ENCODE data around the gene RFT1. TPM values are rescaled to one million over a fixed set of nuclear protein-coding genes. Genes with fewer than 3 reads are reported as not detected.

The RFT1 gene
- total RNA-seq, 2 experiments from 2014 or later = 49.3 to 50.7 TPM

DNA sequence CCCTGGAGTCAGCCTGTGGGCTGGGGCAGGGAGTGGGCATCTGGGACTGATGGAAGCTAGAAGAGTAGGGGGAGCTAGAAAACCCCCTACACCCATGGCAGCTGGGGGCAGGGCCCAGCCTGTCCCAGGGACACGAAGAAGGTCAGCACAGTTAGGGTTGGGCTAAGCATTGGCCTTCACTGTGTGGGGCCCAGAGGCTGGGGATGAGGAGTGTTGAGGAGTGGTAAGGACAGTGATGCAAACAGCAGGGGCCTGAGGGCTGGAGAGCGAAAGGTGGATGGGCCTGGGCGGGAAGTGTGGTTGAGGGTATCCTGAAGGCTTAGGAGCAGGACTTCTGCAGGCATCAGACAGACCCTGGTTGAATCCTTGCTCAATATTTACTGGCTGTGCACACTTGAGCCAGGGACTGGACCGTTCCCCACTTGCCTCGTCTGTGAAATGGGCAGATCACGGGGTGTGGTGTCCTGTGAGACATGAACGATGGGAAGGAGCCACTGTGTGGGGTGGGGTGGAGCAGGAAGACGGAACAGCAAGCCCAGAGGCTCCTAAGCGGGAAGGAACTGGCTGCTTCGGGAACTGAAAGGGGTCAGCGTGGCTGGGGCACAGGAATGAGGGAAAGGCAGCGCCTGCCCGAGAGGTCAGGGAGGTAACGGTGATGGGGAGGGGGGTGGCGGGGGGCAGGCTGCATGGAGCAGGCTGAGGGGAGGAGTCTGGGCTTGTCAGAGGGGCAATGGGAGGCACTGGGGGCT lies 38.1 kb upstream of the RFT1 start:
- H3K36me3 Mint-ChIP-seq = no peaks in the 10 kb centered on the region
- no peak for DNase-seq
- H3K27me3 Mint-ChIP-seq = no peaks in the 10 kb centered on the region
- H3K4me3 Mint-ChIP-seq = no peak overlapping the region
- peaks cover 22% of the 10 kb centered on the region for H3K4me1 Mint-ChIP-seq
- H3K27ac Mint-ChIP-seq = no peak overlapping the region
- no peaks in the 10 kb centered on the region for H3K9me3 Mint-ChIP-seq

DNA sequence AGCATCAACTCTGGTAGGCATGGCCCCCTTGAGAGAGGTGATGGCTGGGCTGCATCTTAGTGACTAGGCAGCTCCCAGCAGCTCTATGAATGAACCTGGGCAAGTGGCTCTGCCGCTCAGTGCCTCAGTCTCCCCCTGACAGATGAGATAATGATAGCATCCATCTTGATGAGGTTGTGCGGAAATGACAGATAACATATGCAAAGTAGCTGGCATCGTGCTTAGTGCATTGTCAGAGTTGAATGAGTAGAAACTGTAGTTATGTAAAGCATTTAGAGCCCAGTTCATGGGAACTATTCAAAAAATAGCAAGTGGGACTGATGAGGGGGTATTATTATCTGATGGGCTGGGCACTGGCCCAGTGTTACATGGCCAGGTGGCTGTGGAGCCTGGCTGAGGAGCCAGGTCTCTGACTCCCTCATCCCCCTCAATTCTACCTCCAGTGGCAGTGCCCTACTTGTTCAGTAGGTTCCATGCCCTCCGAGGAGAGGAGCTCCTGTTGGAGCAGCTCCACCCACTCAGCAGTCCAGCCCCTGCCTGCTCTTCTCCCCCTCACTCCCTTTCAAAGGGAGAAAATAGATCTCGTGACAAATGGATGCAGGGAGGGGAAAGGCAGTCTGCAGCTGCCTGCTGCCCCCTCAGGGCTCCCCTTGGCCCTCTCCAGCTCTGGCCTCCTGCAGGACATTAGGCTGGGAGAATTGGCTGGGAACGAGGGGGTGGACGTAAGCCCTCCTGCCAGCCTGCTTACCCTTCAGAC lies 37.4 kb upstream of the RFT1 start:
- DNase-seq = no peak
- H3K9me3 Mint-ChIP-seq = no peaks in the 10 kb centered on the region
- no peaks in the 10 kb centered on the region for H3K36me3 Mint-ChIP-seq
- H3K27me3 Mint-ChIP-seq = no peaks in the 10 kb centered on the region
- H3K27ac Mint-ChIP-seq = no peak overlapping the region
- H3K4me1 Mint-ChIP-seq = peaks cover 29% of the 10 kb centered on the region
- no peak overlapping the region for H3K4me3 Mint-ChIP-seq

DNA sequence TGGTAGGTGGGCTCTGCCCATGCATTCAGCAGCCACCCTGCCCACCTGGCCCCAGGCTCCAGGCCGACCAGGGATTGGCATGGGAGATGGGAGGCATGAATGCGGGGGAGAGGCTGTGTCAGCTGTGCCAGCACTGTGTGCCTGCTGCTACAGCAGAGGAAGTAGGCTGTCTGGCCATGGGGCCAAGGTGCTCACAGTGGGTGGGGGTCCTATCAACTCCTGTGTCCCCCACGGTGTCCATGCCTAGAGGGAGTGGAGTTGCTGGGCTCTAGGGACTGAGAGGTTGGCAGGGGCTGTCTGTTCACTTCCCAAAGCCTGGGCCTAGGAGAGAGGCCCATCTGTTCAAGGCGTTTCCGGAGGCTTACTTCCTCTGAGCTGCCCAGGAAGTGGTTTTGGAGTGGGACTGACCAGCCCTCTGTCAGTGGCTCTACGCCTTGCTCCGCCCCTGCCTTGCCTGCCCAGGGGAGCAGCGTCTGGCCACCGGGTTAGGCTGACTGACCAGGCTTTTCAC lies 36.6 kb upstream of the RFT1 start:
- Mint-ChIP-seq H3K27me3 (no peaks in the 10 kb centered on the region), H3K4me1 (peaks cover 34% of the 10 kb centered on the region), H3K9me3 (no peaks in the 10 kb centered on the region), H3K27ac (no peak overlapping the region), H3K36me3 (peaks cover 2% of the 10 kb centered on the region), H3K4me3 (no peak overlapping the region)
- DNase-seq = no peak

DNA sequence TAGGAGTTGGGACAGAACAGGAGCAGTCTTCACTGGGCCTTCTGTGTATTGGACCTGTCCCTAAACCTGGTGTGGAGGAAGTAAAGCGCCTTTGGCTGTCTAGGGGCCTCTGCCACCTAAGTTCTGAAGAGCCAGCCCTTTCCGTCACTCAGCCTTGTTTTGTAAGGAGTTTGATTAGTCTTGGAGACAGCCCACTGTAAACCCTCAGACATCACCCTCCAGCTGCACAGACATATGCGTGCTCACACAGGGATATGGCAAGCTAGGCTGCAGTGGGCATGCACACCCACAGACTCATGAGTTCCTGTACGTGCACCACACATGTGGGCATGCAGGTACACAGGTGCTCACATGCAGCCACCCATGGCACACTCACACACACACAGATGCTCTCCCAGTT lies 36.0 kb upstream of the RFT1 start:
- H3K27ac Mint-ChIP-seq = no peak overlapping the region
- H3K27me3 Mint-ChIP-seq = no peaks in the 10 kb centered on the region
- no peak for DNase-seq
- no peak overlapping the region for H3K4me3 Mint-ChIP-seq
- H3K36me3 Mint-ChIP-seq = peaks cover 2% of the 10 kb centered on the region
- peaks cover 34% of the 10 kb centered on the region for H3K4me1 Mint-ChIP-seq
- no peaks in the 10 kb centered on the region for H3K9me3 Mint-ChIP-seq

DNA sequence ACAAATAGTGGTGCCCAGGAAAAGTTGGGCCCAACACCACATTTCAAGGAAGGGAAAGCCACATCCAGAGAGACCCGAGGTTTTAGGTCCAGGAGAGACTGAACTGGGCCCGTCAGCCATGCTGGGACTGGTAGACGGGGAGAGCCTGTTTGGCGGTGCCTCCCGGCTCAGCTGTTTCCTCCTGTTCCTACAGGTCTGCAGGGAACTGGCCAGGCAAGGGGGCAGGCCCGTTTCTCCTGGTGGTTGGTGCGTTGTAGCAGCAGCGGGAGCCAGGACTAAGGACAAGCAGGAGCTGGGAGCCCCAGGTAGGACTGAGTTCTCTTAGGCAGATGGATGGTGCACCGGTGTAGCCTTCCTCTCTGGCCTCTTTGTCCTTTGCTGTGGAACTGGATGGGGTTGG lies 34.7 kb upstream of the RFT1 start:
- Mint-ChIP-seq H3K27me3 (peaks cover 3% of the 10 kb centered on the region), H3K27ac (no peak overlapping the region), H3K4me3 (no peak overlapping the region), H3K9me3 (no peaks in the 10 kb centered on the region), H3K36me3 (peaks cover 2% of the 10 kb centered on the region), H3K4me1 (peaks cover 31% of the 10 kb centered on the region)
- DNase-seq = no peak

DNA sequence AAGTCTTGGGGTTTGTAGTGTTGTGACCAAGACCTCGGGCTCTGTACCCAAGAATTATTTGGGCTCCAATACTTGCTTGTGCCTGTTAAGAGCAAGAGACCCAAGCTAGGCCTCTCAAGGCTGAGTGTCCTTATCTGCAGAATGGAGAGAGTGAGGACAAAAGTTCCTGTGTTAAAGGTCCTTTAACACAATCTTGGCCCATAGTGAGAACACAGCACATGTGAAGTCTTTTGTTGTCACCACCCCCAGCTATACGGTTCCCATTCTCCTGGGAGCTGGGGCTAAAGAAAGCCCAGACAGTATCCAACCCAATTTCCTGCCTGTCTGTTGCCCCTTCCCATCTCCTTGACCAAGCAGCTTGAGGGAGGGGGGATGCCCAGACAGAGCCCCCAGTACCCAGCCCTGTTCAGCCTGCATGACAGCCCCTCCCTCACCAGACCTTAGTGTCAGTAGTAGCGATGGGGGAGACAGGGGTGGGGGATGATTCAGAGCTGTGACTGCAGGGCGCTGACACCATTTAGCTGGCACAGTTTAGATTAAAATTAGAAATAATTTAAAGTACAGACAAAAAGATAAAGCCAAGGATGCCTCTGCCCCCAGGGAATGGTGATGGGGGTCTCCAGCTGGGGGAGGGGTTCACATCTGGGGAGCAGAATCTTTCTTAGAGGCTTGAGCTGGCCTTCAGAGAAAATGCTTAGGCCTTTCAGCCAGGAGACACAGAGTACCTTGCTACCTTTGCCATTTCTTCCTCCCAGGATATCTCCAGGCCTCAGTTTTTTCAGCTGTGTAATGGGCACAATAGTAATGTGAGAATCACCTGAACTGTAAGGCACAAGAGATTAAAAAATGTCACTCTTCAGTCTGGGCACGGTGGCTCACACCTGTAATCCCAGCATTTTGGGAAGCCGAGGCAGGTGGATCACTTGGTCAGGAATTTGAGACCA lies 33.5 kb upstream of the RFT1 start:
- peaks cover 2% of the 10 kb centered on the region for H3K36me3 Mint-ChIP-seq
- H3K27ac Mint-ChIP-seq = no peak overlapping the region
- H3K9me3 Mint-ChIP-seq = no peaks in the 10 kb centered on the region
- peaks cover 3% of the 10 kb centered on the region for H3K27me3 Mint-ChIP-seq
- DNase-seq = no peak
- peaks cover 24% of the 10 kb centered on the region for H3K4me1 Mint-ChIP-seq
- H3K4me3 Mint-ChIP-seq = peak overlapping the region; percentile 91

GRCh38 chr3:53162672-53163443 lies 32.6 kb upstream of the RFT1 start:
- H3K9me3 Mint-ChIP-seq = no peaks in the 10 kb centered on the region

GRCh38 chr3:53161820-53162671 lies 31.8 kb upstream of the RFT1 start:
- DNase-seq = peak; percentile 60
- Mint-ChIP-seq H3K27me3 (peaks cover 11% of the 10 kb centered on the region), H3K4me1 (peaks cover 21% of the 10 kb centered on the region), H3K4me3 (peak overlapping the region; percentile 91), H3K36me3 (peaks cover 2% of the 10 kb centered on the region), H3K27ac (peak overlapping the region; percentile 78), H3K9me3 (no peaks in the 10 kb centered on the region)

More at GRCh38 chr3:53162672-53163443, 32.6 kb upstream of the RFT1 start:
- H3K27me3 Mint-ChIP-seq = peaks cover 3% of the 10 kb centered on the region
- H3K4me3 Mint-ChIP-seq = peak overlapping the region; percentile 91
- peak overlapping the region; percentile 78 for H3K27ac Mint-ChIP-seq
- DNase-seq = peak; percentile 29
- H3K4me1 Mint-ChIP-seq = peaks cover 21% of the 10 kb centered on the region
- peaks cover 2% of the 10 kb centered on the region for H3K36me3 Mint-ChIP-seq

- H3K9me3 Mint-ChIP-seq = no peaks in the 10 kb centered on the region
- DNase-seq = no peak
- H3K4me1 Mint-ChIP-seq = peaks cover 21% of the 10 kb centered on the region
- H3K4me3 Mint-ChIP-seq = peak overlapping the region; percentile 91
- peaks cover 16% of the 10 kb centered on the region for H3K27me3 Mint-ChIP-seq
- H3K36me3 Mint-ChIP-seq = peaks cover 2% of the 10 kb centered on the region
- peak overlapping the region; percentile 77 for H3K27ac Mint-ChIP-seq
Observed at GRCh38 chr3:53161450-53161819, 31.2 kb upstream of the RFT1 start.

DNA sequence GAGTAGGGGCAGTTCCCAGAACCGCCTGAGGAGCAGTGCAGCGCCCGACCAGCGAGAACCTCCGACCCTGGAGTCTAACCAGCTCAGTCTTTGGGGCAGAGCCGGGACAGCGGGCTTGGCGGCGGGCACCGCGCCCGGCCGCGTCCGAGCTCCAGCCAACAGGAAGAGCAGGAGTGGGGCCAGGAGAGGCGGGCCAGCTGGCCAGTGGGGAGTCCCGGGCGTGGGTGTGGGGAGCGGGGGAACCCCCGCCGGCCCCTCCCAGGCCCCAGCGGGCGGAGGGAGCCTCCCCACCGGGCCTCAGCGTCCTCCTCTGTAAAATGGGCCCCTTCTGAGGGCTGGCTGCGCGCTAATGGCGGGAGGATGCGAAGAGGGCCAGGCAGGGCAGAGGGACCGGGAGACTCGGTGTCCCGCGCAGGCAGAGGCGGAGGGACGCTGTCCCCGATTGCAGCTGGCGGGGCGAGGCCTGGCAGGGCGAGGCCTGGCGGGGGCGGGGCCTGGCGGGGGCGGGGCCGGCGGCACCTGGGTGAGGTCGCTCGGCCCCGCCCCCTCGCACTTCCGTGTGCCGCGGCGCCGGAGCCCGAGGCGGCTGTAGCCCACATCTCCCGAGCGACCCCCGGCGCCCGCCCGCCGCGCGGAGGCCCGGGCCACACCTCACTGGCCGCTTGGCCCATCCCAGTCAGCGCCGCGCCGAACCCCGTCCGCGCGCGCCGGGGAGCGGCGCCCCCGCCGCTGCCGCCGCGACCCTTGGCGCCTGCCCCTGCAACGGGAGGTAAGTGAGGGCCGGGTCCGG lies 30.6 kb upstream of the RFT1 start, which contains the start of gene PRKCD:
Gene PRKCD, plus strand, starts transcription at position 550 of the 790 bp plus-strand sequence. CDS start 17,214 bp downstream, outside the sequence.
- peaks cover 21% of the 10 kb centered on the region for H3K4me1 Mint-ChIP-seq
- H3K27ac Mint-ChIP-seq = peak within 1 kb of the TSS; percentile 77
- peaks cover 22% of the 10 kb centered on the region for H3K27me3 Mint-ChIP-seq
- no peaks in the 10 kb centered on the region for H3K9me3 Mint-ChIP-seq
- peak within 1 kb of the TSS; percentile 91 for H3K4me3 Mint-ChIP-seq
- peaks cover 2% of the 10 kb centered on the region for H3K36me3 Mint-ChIP-seq
- peak; percentile 81 for DNase-seq

- Mint-ChIP-seq H3K36me3 (peaks cover 2% of the 10 kb centered on the region), H3K9me3 (no peaks in the 10 kb centered on the region), H3K4me1 (peaks cover 21% of the 10 kb centered on the region), H3K27ac (no peak overlapping the region), H3K4me3 (peak overlapping the region; percentile 83), H3K27me3 (peaks cover 27% of the 10 kb centered on the region)
- DNase-seq = no peak
Observed at GRCh38 chr3:53160061-53160659, 29.9 kb upstream of the RFT1 start.
